H9 (cell line): ENCODE measurements around the gene TACO1. TPM values are rescaled to one million over a fixed set of nuclear protein-coding genes. Genes with fewer than 3 reads are reported as not detected.
A peak's percentile ranks its signal among the peaks of the same experiment; 100 is the strongest.

Experiments
- DNase-seq: peaks from one replicate; pipeline ENCODE4 v3.0.0-alpha.2; 2017
- H2AFZ ChIP-seq: one replicate; pipeline ENCODE4 v1.6.1; 2013; ENCODE audit warnings: mild to moderate bottlenecking, low read length, control low read depth, moderate library complexity
- H2AK5ac ChIP-seq: 2 replicates; pipeline ENCODE4 v1.6.1; 2013; ENCODE audit warnings: low read length, control low read depth, mixed read lengths; ENCODE audit not compliant: insufficient read length
- H2BK120ac ChIP-seq: one replicate; pipeline ENCODE4 v1.6.1; 2013; ENCODE audit warnings: low read depth, mild to moderate bottlenecking, low read length, control low read depth, inconsistent platforms; ENCODE audit not compliant: poor library complexity, severe bottlenecking
- H2BK12ac ChIP-seq: 2 replicates; pipeline ENCODE4 v1.6.1; 2013; ENCODE audit warnings: low read length, control low read depth, mixed read lengths, low read depth; ENCODE audit not compliant: insufficient read length
- H2BK15ac ChIP-seq: 2 replicates; pipeline ENCODE4 v1.6.1; 2013; ENCODE audit warnings: low read depth, low read length, control low read depth
- H2BK20ac ChIP-seq: one replicate; pipeline ENCODE4 v1.6.1; 2013; ENCODE audit warnings: low read depth, mild to moderate bottlenecking, low read length, control low read depth, inconsistent platforms; ENCODE audit not compliant: poor library complexity, severe bottlenecking
- H2BK5ac ChIP-seq: 2 replicates; pipeline ENCODE4 v1.6.1; 2013; ENCODE audit warnings: low read length, control low read depth, mixed read lengths; ENCODE audit not compliant: insufficient read length
- H3K14ac ChIP-seq: 2 replicates; pipeline ENCODE4 v1.6.1; 2013; ENCODE audit warnings: low read length, control low read depth; ENCODE audit not compliant: insufficient read depth
- H3K18ac ChIP-seq: 2 replicates; pipeline ENCODE4 v1.6.1; 2013; ENCODE audit warnings: low read depth, mild to moderate bottlenecking, mixed read lengths, low read length, control low read depth; ENCODE audit not compliant: insufficient read length
- H3K23ac ChIP-seq: 2 replicates; pipeline ENCODE4 v1.6.1; 2013; ENCODE audit warnings: low read length, control low read depth, mixed read lengths, low read depth; ENCODE audit not compliant: insufficient read length
- H3K23me2 ChIP-seq: 2 replicates; pipeline ENCODE4 v1.6.1; 2013; ENCODE audit warnings: low read depth, mild to moderate bottlenecking, mixed read lengths, low read length, control low read depth; ENCODE audit not compliant: insufficient read length, poor library complexity, severe bottlenecking
- H3K27ac ChIP-seq: 2 replicates; pipeline ENCODE4 v1.5.1; 2013; ENCODE audit warnings: low read length, control low read depth, mixed read lengths, low read depth; ENCODE audit not compliant: insufficient read length
- H3K27me3 ChIP-seq: 2 replicates; pipeline ENCODE4 v1.6.1; 2013; ENCODE audit warnings: low read length, control low read depth, inconsistent platforms; ENCODE audit not compliant: insufficient read depth
- H3K4ac ChIP-seq: 2 replicates; pipeline ENCODE4 v1.6.1; 2013; ENCODE audit warnings: low read depth, mild to moderate bottlenecking, control low read depth, inconsistent platforms, low read length, moderate library complexity
- H3K4me1 ChIP-seq: 2 replicates; pipeline ENCODE4 v1.6.1; 2013; ENCODE audit warnings: low read length, control low read depth, inconsistent platforms; ENCODE audit not compliant: insufficient read depth
- H3K4me2 ChIP-seq: 2 replicates; pipeline ENCODE4 v1.6.1; 2013; ENCODE audit warnings: low read length, control low read depth, mixed read lengths; ENCODE audit not compliant: insufficient read length, insufficient read depth
- H3K56ac ChIP-seq: 2 replicates; pipeline ENCODE4 v1.6.1; 2013; ENCODE audit warnings: low read depth, mild to moderate bottlenecking, mixed read lengths, low read length, control low read depth; ENCODE audit not compliant: insufficient read length
- H3K79me1 ChIP-seq: 2 replicates; pipeline ENCODE4 v1.6.1; 2013; ENCODE audit warnings: low read depth, mild to moderate bottlenecking, moderate library complexity, low read length, control low read depth, inconsistent platforms; ENCODE audit not compliant: insufficient read depth, poor library complexity, severe bottlenecking
- H3K79me2 ChIP-seq: 2 replicates; pipeline ENCODE4 v1.6.1; 2013; ENCODE audit warnings: low read length, control low read depth, inconsistent platforms; ENCODE audit not compliant: insufficient read depth
- H3K9ac ChIP-seq: 2 replicates; pipeline ENCODE4 v1.6.1; 2013; ENCODE audit warnings: low read length, control low read depth, mixed read lengths; ENCODE audit not compliant: insufficient read length; ENCODE audit errors: extremely low read depth
- H3K9me3 ChIP-seq: one replicate; pipeline ENCODE4 v1.6.1; 2013; ENCODE audit warnings: low read depth, low read length, inconsistent platforms; ENCODE audit not compliant: control insufficient read depth
- H3T11ph ChIP-seq: one replicate; pipeline ENCODE4 v1.6.1; 2013; ENCODE audit warnings: mild to moderate bottlenecking, low read length, control low read depth, inconsistent platforms
- H4K20me1 ChIP-seq: one replicate; pipeline ENCODE4 v1.6.1; 2013; ENCODE audit not compliant: control insufficient read depth, insufficient read length, insufficient read depth
- H4K5ac ChIP-seq: 2 replicates; pipeline ENCODE4 v1.6.1; 2013; ENCODE audit warnings: low read depth, mild to moderate bottlenecking, mixed read lengths, low read length, control low read depth; ENCODE audit not compliant: insufficient read length
- H4K8ac ChIP-seq: replicated peaks from 2 replicates; pipeline ENCODE4 v1.6.1; 2013; ENCODE audit warnings: low read length, control low read depth, mixed read lengths, low read depth; ENCODE audit not compliant: insufficient read length
- H4K91ac ChIP-seq: 2 replicates; pipeline ENCODE4 v1.6.1; 2013; ENCODE audit warnings: low read depth, mild to moderate bottlenecking, moderate library complexity, mixed read lengths, low read length, control low read depth; ENCODE audit not compliant: insufficient read length
- H3K27ac Mint-ChIP-seq, 3 experiments: 2 replicates in 2 of 3; 3 replicates in 1 of 3; pipeline ENCODE4 v1.8.0; 2020 to 2021; ENCODE audit warnings: mixed read lengths in 3 of 3, mild to moderate bottlenecking in 1 of 3, moderate library complexity in 1 of 3
- H3K27me3 Mint-ChIP-seq: 2 replicates; pipeline ENCODE4 v1.8.0; 2021; ENCODE audit warnings: low read depth, mild to moderate bottlenecking, moderate library complexity, mixed read lengths
- H3K36me3 Mint-ChIP-seq, 3 experiments: 2 replicates in 2 of 3; 3 replicates in 1 of 3; pipeline ENCODE4 v1.8.0; 2020 to 2021; ENCODE audit warnings: low read depth in 3 of 3, mixed read lengths in 3 of 3; ENCODE audit not compliant: insufficient read depth in 1 of 3
- H3K4me1 Mint-ChIP-seq, 2 experiments: 2 replicates each; pipeline ENCODE4 v1.8.0; 2020; ENCODE audit warnings: mixed read lengths in 2 of 2
- H3K4me3 Mint-ChIP-seq, 2 experiments: 2 replicates in 1 of 2; 3 replicates in 1 of 2; pipeline ENCODE4 v1.8.0; 2020 to 2021; ENCODE audit warnings: mild to moderate bottlenecking in 2 of 2, mixed read lengths in 2 of 2, moderate library complexity in 1 of 2
- H3K9me3 Mint-ChIP-seq, 2 experiments: 2 replicates in 1 of 2; 3 replicates in 1 of 2; pipeline ENCODE4 v1.8.0; 2020; ENCODE audit warnings: mild to moderate bottlenecking in 2 of 2, mixed read lengths in 2 of 2, moderate library complexity in 1 of 2
- CTCF ChIP-seq: fragments of 200-600 bp; sonication (generic); conservative IDR thresholded peaks from 3 replicates; pipeline ENCODE4 v1.8.0; 2021; ENCODE audit warnings: antibody characterized with exemption, mild to moderate bottlenecking
- WGBS: extraction: QIAGEN DNeasy Blood & Tissue Kit; methylation state at CpG from one replicate; pipeline ENCODE4 v1.1.7; 2013; ENCODE audit warnings: missing lambda C conversion rate, low lambda C conversion rate, mixed read lengths; ENCODE audit not compliant: insufficient read length; ENCODE audit errors: extremely low coverage; 5-methylcytosine and 5-hydroxymethylcytosine counted together
- total RNA-seq: library from RNA; stranded (reverse); gene quantifications from 2 replicates; pipeline ENCODE4 v1.2.1, GENCODE V29; 2021

The TACO1 gene
- total RNA-seq, 1 experiment from 2014 or later = 30.2 TPM

GRCh38 chr17:63647065-63647725 is 46.5 kb downstream of the TACO1 start:
- H3K9ac ChIP-seq = no peak overlapping the region
- H2BK120ac ChIP-seq = no peak overlapping the region
- Mint-ChIP-seq H3K36me3 (peaks cover under 1 to 19% (median 8%) of the 10 kb centered on the region in 3 experiments; a peak in 4 of 7 replicates), H3K27ac (peak overlapping the region in 1 of 3 experiments; percentile 36; a peak in 1 of 7 replicates), H3K27me3 (no peaks in the 10 kb centered on the region), H3K4me3 (no peak overlapping the region), H3K9me3 (no peaks in the 10 kb centered on the region), H3K4me1 (peaks cover 19 to 22% of the 10 kb centered on the region in 2 experiments)
- H4K91ac ChIP-seq = no peak overlapping the region
- no peak overlapping the region for H2BK20ac ChIP-seq
- H3K18ac ChIP-seq = no peak overlapping the region
- no peak overlapping the region for H3T11ph ChIP-seq
- H3K14ac ChIP-seq = no peak overlapping the region
- no peak for DNase-seq
- H3K4me2 ChIP-seq = no peak overlapping the region
- H3K23me2 ChIP-seq = no peaks in the 10 kb centered on the region
- H3K4me1 ChIP-seq = peaks cover 4% of the 10 kb centered on the region; the same call in 1 of the 2 replicates
- H3K27ac ChIP-seq = no peak overlapping the region
- no peak overlapping the region for H4K5ac ChIP-seq
- no peaks in the 10 kb centered on the region for H3K79me2 ChIP-seq
- H4K20me1 ChIP-seq = no peaks in the 10 kb centered on the region
- H3K9me3 ChIP-seq = no peaks in the 10 kb centered on the region
- no peak overlapping the region for H2BK5ac ChIP-seq
- no peak overlapping the region for H2AFZ ChIP-seq
- H3K4ac ChIP-seq = no peak overlapping the region
- H3K56ac ChIP-seq = no peak overlapping the region
- H4K8ac ChIP-seq = no peak overlapping the region
- H2BK12ac ChIP-seq = no peak overlapping the region
- H2BK15ac ChIP-seq = no peak overlapping the region
- no peak overlapping the region for H3K23ac ChIP-seq
- no peak for TF ChIP-seq CTCF
- H3K79me1 ChIP-seq = peaks cover 3% of the 10 kb centered on the region
- no peak overlapping the region for H2AK5ac ChIP-seq
- no peaks in the 10 kb centered on the region for H3K27me3 ChIP-seq
- WGBS = no CpG with 5 or more reads among the region's 4 CpGs
